NCI-H2081 treated with DMSO at 0.1 percent for 48 hours (cell line): Measurements from ENCODE around the gene ATP11A.
"Not testable (repeated sequence)": the region's sequence is repeated elsewhere in the genome, so short reads cannot be mapped to it uniquely, and the experiment has no call there.

ENCODE experiments used
- DNase-seq: peaks from one replicate; lab custom pipeline; 2025; lab: John Stamatoyannopoulos, UW

Gene ATP11A

GRCh38 chr13:112670864-112671263 lies 19.0 kb upstream of the ATP11A start:
- no peak for DNase-seq

GRCh38 chr13:112671359-112671758 lies 18.5 kb upstream of the ATP11A start:
- no peak for DNase-seq

GRCh38 chr13:112672651-112673284 lies 17.1 kb upstream of the ATP11A start:
- DNase-seq: no peak

- DNase-seq: no peak
Observed at GRCh38 chr13:112674412-112675365, 15.1 kb upstream of the ATP11A start.

- no peak for DNase-seq
Observed at GRCh38 chr13:112675366-112675756, 14.5 kb upstream of the ATP11A start.

- not testable (repeated sequence) for DNase-seq
Observed at GRCh38 chr13:112677421-112677962, 12.3 kb upstream of the ATP11A start.

- no peak for DNase-seq
Observed at GRCh38 chr13:112679381-112679780, 10.5 kb upstream of the ATP11A start.

GRCh38 chr13:112679932-112680677 lies 9.7 kb upstream of the ATP11A start:
- DNase-seq: no peak

- DNase-seq: no peak
Observed at GRCh38 chr13:112680741-112681360, 9.0 kb upstream of the ATP11A start.

GRCh38 chr13:112683581-112683980 lies 6.3 kb upstream of the ATP11A start:
- DNase-seq: no peak

- DNase-seq: no peak
Observed at GRCh38 chr13:112684071-112684845, 5.6 kb upstream of the ATP11A start.

- not testable (repeated sequence) for DNase-seq
Observed at GRCh38 chr13:112685189-112685805, 4.5 kb upstream of the ATP11A start.

GRCh38 chr13:112685896-112686295 lies 3.9 kb upstream of the ATP11A start:
- peak; percentile 35 for DNase-seq

GRCh38 chr13:112686364-112686763 lies 3.5 kb upstream of the ATP11A start:
- DNase-seq: no peak

GRCh38 chr13:112686987-112687386 lies 2.9 kb upstream of the ATP11A start:
- DNase-seq: no peak

GRCh38 chr13:112687836-112688559 lies 1.8 kb upstream of the ATP11A start:
- DNase-seq: no peak

GRCh38 chr13:112688560-112689302 lies 1.1 kb upstream of the ATP11A start:
- no peak for DNase-seq

GRCh38 chr13:112690283-112690929 lies 568 bp downstream of the ATP11A start:
- no peak for DNase-seq

GRCh38 chr13:112692104-112692503 lies 2.3 kb downstream of the ATP11A start:
- no peak for DNase-seq
